HEK293 (cell line): ENCODE results near the gene CATSPER1.

Experiments used
- BCL6B ChIP-seq: fragments of 450-650 bp; formaldehyde crosslinking; IDR thresholded peaks from 2 replicates; pipeline ENCODE4 v1.5.1; 2017; ENCODE audit warnings: missing biosample characterization, missing genetic modification characterization
- MZF1 ChIP-seq: fragments of 450-650 bp; formaldehyde crosslinking; IDR thresholded peaks from 2 replicates; pipeline ENCODE4 v1.5.1; 2017; ENCODE audit warnings: missing biosample characterization, missing genetic modification characterization, borderline replicate concordance
- REST ChIP-seq: fragments of 450-650 bp; formaldehyde crosslinking; IDR thresholded peaks from 2 replicates; pipeline ENCODE4 v1.5.1; 2016; ENCODE audit warnings: missing biosample characterization, missing genetic modification characterization
- YY2 ChIP-seq: fragments of 450-650 bp; formaldehyde crosslinking; IDR thresholded peaks from 2 replicates; pipeline ENCODE4 v1.5.1; 2016; ENCODE audit warnings: missing biosample characterization, missing genetic modification characterization
- ZFHX2 ChIP-seq: fragments of 450-650 bp; formaldehyde crosslinking; conservative IDR thresholded peaks from 2 replicates; pipeline ENCODE4 v1.5.1; 2016; ENCODE audit warnings: missing biosample characterization, missing genetic modification characterization
- ZNF121 ChIP-seq: fragments of 450-650 bp; formaldehyde crosslinking; IDR thresholded peaks from 2 replicates; pipeline ENCODE4 v1.5.1; 2016; ENCODE audit warnings: missing biosample characterization, missing genetic modification characterization
- ZNF18 ChIP-seq: fragments of 450-650 bp; formaldehyde crosslinking; IDR thresholded peaks from 2 replicates; pipeline ENCODE4 v1.5.1; 2016; ENCODE audit warnings: missing biosample characterization, missing genetic modification characterization
- ZNF184 ChIP-seq: fragments of 450-650 bp; IDR thresholded peaks from 2 replicates; pipeline ENCODE4 v1.5.1; 2018; ENCODE audit warnings: missing biosample characterization, mild to moderate bottlenecking, missing genetic modification characterization
- ZNF274 ChIP-seq, 2 experiments: fragments of 200-500 bp in 1 of 2; fragments of 450-650 bp in 1 of 2; sonication (Bioruptor generic) in 1 of 2; formaldehyde crosslinking in 1 of 2; IDR thresholded peaks; 2 replicates each; pipeline versions ENCODE4 v1.5.1 to v1.6.1; 2014 to 2016; ENCODE audit warnings: borderline replicate concordance in 1 of 2, inconsistent platforms in 1 of 2, low read length in 1 of 2, missing biosample characterization in 1 of 2, missing genetic modification characterization in 1 of 2
- ZNF350 ChIP-seq: fragments of 450-650 bp; formaldehyde crosslinking; IDR thresholded peaks from 2 replicates; pipeline ENCODE4 v1.5.0; 2017; ENCODE audit warnings: missing biosample characterization, mild to moderate bottlenecking, missing genetic modification characterization
- ZNF404 ChIP-seq: fragments of 450-650 bp; formaldehyde crosslinking; IDR thresholded peaks from 2 replicates; pipeline ENCODE4 v1.5.1; 2017; ENCODE audit warnings: missing biosample characterization, missing genetic modification characterization
- ZNF449 ChIP-seq: fragments of 450-650 bp; formaldehyde crosslinking; IDR thresholded peaks from 2 replicates; pipeline ENCODE4 v1.5.1; 2017; ENCODE audit warnings: missing biosample characterization, mild to moderate bottlenecking, missing genetic modification characterization, moderate library complexity
- ZNF518A ChIP-seq: fragments of 450-650 bp; formaldehyde crosslinking; conservative IDR thresholded peaks from 2 replicates; pipeline ENCODE4 v1.5.1; 2016; ENCODE audit warnings: low read depth, missing biosample characterization, missing genetic modification characterization
- ZNF521 ChIP-seq: fragments of 450-650 bp; formaldehyde crosslinking; IDR thresholded peaks from 2 replicates; pipeline ENCODE4 v1.5.1; 2017; ENCODE audit warnings: missing biosample characterization, mild to moderate bottlenecking, missing genetic modification characterization
- ZNF561 ChIP-seq: fragments of 450-650 bp; IDR thresholded peaks from 2 replicates; pipeline ENCODE4 v1.5.1; 2018; ENCODE audit warnings: missing biosample characterization, missing genetic modification characterization, borderline replicate concordance
- ZNF596 ChIP-seq: fragments of 450-650 bp; IDR thresholded peaks from 2 replicates; pipeline ENCODE4 v1.5.0; 2018; ENCODE audit warnings: missing biosample characterization, mild to moderate bottlenecking, missing genetic modification characterization, moderate library complexity
- ZNF600 ChIP-seq: fragments of 450-650 bp; formaldehyde crosslinking; IDR thresholded peaks from 2 replicates; pipeline ENCODE4 v1.5.1; 2016; ENCODE audit warnings: missing biosample characterization, missing genetic modification characterization
- ZNF624 ChIP-seq: fragments of 450-650 bp; formaldehyde crosslinking; IDR thresholded peaks from 2 replicates; pipeline ENCODE4 v1.5.1; 2017; ENCODE audit warnings: missing biosample characterization, missing genetic modification characterization
- ZNF768 ChIP-seq: fragments of 450-650 bp; formaldehyde crosslinking; IDR thresholded peaks from 2 replicates; pipeline ENCODE4 v1.5.1; 2018; ENCODE audit warnings: missing biosample characterization, mild to moderate bottlenecking, missing genetic modification characterization
- ZNF785 ChIP-seq: fragments of 450-650 bp; formaldehyde crosslinking; IDR thresholded peaks from 2 replicates; pipeline ENCODE4 v1.5.1; 2016; ENCODE audit warnings: missing biosample characterization, missing genetic modification characterization
- TF ChIP-seq, protein P1 (sequence below): sonication (generic); formaldehyde crosslinking; IDR thresholded peaks from 2 replicates; pipeline ENCODE4 v1.8.1; 2022; ENCODE audit warnings: mild to moderate bottlenecking, moderate library complexity, missing genetic modification reagents
- TF ChIP-seq, protein P2 (sequence below): fragments of 450-650 bp; formaldehyde crosslinking; IDR thresholded peaks from 2 replicates; pipeline ENCODE4 v1.5.1; 2016; ENCODE audit warnings: missing biosample characterization, missing genetic modification characterization

Gene CATSPER1

GRCh38 chr11:66051766-66052663, 25.7 kb upstream of the CATSPER1 start, which contains the start of gene SF3B2 (continued):
- TF ChIP-seq ZNF518A = peak; percentile 70
- no peak for TF ChIP-seq ZNF404
- no peak for TF ChIP-seq ZNF18
- TF ChIP-seq YY2 (tag by site-specific recombination) = peak; percentile 84
- no peak; the same call in 1 of the 2 replicates for TF ChIP-seq ZNF561 (tag by site-specific recombination)
- peak; percentile 70 for TF ChIP-seq ZNF449 (tag by site-specific recombination)
- TF ChIP-seq BCL6B (tag by site-specific recombination) = no peak
- TF ChIP-seq ZNF350 (tag by site-specific recombination) = no peak
- TF ChIP-seq ZNF121 (tag by site-specific recombination) = no peak
- no peak for TF ChIP-seq ZNF600 (tag by site-specific recombination)
- TF ChIP-seq, protein P1, sequence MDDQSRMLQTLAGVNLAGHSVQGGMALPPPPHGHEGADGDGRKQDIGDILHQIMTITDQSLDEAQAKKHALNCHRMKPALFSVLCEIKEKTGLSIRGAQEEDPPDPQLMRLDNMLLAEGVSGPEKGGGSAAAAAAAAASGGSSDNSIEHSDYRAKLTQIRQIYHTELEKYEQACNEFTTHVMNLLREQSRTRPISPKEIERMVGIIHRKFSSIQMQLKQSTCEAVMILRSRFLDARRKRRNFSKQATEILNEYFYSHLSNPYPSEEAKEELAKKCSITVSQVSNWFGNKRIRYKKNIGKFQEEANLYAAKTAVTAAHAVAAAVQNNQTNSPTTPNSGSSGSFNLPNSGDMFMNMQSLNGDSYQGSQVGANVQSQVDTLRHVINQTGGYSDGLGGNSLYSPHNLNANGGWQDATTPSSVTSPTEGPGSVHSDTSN (CRISPR knock-in tag) = no peak
- TF ChIP-seq ZNF624 (tag by site-specific recombination) = no peak
- no peak for TF ChIP-seq MZF1 (tag by site-specific recombination)
- no peak for TF ChIP-seq ZNF521
- TF ChIP-seq ZNF184 = 0 out of 2 replicates have a peak, but pooled peaks have one; percentile 15
- TF ChIP-seq ZNF785 (tag by site-specific recombination) = no peak
- 0 out of 2 replicates have a peak, but pooled peaks have one; percentile 7 for TF ChIP-seq ZFHX2 (tag by site-specific recombination)
- no peak for TF ChIP-seq ZNF768
- TF ChIP-seq ZNF596 (tag by site-specific recombination) = no peak
- TF ChIP-seq, protein P2, sequence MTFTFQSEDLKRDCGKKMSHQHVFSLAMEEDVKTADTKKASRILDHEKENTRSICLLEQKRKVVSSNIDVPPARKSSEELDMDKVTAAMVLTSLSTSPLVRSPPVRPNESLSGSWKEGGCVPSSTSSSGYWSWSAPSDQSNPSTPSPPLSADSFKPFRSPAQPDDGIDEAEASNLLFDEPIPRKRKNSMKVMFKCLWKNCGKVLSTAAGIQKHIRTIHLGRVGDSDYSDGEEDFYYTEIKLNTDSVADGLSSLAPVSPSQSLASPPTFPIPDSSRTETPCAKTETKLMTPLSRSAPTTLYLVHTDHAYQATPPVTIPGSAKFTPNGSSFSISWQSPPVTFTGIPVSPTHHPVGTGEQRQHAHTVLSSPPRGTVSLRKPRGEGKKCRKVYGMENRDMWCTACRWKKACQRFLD = no peak
- no peak for TF ChIP-seq REST (tag by site-specific recombination)
- TF ChIP-seq ZNF274 (IDR thresholded peaks at IDR 0.05; ENCODE audit: low read length) = no peak
- TF ChIP-seq ZNF274 (tag by site-specific recombination; IDR thresholded peaks at IDR 0.05; ENCODE audit: borderline replicate concordance) = no peak
